ENCODE results near the gene ALDH1L2. TPM values are rescaled to one million over a fixed set of nuclear protein-coding genes. Genes with fewer than 3 reads are reported as not detected.

Gene ALDH1L2
- total and polyA plus RNA-seq, 9 of the 15 experiments (the other 6 are each of a cell fraction or from before 2014, with no cell fraction given): 1.1 to 9.9 (median 3.8) TPM

DNA sequence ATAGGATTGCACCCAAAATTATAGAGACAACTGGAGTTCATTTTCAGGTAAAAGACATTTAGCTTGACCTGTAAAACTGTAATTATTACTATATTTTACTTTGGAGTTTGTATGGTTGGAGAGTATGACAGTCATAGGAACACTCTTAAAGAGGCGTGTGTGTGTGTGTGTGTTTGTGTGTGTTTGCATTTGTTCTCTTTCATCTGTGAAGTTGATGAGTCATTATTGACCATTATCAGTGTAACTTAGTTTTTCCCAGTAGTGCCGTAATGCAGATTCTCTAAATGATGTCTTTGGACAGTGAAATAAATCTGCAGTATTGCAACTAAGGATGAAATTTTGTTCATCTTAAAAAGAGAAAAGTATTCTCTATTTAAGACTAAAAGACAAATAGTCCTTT, 36.3 kb upstream of the ALDH1L2 start (continued):
- TF ChIP-seq, protein P1, sequence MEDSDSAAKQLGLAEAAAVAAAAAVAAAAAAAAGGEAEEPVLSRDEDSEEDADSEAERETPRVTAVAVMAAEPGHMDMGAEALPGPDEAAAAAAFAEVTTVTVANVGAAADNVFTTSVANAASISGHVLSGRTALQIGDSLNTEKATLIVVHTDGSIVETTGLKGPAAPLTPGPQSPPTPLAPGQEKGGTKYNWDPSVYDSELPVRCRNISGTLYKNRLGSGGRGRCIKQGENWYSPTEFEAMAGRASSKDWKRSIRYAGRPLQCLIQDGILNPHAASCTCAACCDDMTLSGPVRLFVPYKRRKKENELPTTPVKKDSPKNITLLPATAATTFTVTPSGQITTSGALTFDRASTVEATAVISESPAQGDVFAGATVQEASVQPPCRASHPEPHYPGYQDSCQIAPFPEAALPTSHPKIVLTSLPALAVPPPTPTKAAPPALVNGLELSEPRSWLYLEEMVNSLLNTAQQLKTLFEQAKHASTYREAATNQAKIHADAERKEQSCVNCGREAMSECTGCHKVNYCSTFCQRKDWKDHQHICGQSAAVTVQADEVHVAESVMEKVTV (CRISPR knock-in tag; IDR thresholded peaks at IDR 0.05): no peak
- TF ChIP-seq SMARCA4 (IDR thresholded peaks at IDR 0.05) (peak; percentile 76), GABPA (tag; conservative IDR thresholded peaks at IDR 0.05; ENCODE audit: low read depth) (no peak), TBP (optimal IDR thresholded peaks at IDR 0.05; ENCODE audit: low read depth, low read length) (no peak), NR1H2 (CRISPR knock-in tag; IDR thresholded peaks at IDR 0.05) (no peak), FOXJ2 (tag; IDR thresholded peaks at IDR 0.05) (no peak), NCOR1 (IDR thresholded peaks at IDR 0.05) (0 out of 2 replicates have a peak, but pooled peaks have one; percentile 12), CBX1 (IDR thresholded peaks at IDR 0.05; ENCODE audit: low read depth) (no peak)
- TF ChIP-seq, protein P2, sequence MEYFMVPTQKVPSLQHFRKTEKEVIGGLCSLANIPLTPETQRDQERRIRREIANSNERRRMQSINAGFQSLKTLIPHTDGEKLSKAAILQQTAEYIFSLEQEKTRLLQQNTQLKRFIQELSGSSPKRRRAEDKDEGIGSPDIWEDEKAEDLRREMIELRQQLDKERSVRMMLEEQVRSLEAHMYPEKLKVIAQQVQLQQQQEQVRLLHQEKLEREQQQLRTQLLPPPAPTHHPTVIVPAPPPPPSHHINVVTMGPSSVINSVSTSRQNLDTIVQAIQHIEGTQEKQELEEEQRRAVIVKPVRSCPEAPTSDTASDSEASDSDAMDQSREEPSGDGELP (CRISPR knock-in tag; IDR thresholded peaks at IDR 0.05; ENCODE audit: borderline replicate concordance): no peak
- TF ChIP-seq, protein P3, sequence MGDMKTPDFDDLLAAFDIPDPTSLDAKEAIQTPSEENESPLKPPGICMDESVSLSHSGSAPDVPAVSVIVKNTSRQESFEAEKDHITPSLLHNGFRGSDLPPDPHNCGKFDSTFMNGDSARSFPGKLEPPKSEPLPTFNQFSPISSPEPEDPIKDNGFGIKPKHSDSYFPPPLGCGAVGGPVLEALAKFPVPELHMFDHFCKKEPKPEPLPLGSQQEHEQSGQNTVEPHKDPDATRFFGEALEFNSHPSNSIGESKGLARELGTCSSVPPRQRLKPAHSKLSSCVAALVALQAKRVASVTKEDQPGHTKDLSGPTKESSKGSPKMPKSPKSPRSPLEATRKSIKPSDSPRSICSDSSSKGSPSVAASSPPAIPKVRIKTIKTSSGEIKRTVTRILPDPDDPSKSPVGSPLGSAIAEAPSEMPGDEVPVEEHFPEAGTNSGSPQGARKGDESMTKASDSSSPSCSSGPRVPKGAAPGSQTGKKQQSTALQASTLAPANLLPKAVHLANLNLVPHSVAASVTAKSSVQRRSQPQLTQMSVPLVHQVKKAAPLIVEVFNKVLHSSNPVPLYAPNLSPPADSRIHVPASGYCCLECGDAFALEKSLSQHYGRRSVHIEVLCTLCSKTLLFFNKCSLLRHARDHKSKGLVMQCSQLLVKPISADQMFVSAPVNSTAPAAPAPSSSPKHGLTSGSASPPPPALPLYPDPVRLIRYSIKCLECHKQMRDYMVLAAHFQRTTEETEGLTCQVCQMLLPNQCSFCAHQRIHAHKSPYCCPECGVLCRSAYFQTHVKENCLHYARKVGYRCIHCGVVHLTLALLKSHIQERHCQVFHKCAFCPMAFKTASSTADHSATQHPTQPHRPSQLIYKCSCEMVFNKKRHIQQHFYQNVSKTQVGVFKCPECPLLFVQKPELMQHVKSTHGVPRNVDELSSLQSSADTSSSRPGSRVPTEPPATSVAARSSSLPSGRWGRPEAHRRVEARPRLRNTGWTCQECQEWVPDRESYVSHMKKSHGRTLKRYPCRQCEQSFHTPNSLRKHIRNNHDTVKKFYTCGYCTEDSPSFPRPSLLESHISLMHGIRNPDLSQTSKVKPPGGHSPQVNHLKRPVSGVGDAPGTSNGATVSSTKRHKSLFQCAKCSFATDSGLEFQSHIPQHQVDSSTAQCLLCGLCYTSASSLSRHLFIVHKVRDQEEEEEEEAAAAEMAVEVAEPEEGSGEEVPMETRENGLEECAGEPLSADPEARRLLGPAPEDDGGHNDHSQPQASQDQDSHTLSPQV (IDR thresholded peaks at IDR 0.05): no peak
- TF ChIP-seq, protein P4, sequence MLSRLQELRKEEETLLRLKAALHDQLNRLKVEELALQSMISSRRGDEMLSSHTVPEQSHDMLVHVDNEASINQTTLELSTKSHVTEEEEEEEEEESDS (CRISPR knock-in tag; IDR thresholded peaks at IDR 0.05): no peak
- TF ChIP-seq, protein P5, sequence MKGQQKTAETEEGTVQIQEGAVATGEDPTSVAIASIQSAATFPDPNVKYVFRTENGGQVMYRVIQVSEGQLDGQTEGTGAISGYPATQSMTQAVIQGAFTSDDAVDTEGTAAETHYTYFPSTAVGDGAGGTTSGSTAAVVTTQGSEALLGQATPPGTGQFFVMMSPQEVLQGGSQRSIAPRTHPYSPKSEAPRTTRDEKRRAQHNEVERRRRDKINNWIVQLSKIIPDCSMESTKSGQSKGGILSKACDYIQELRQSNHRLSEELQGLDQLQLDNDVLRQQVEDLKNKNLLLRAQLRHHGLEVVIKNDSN (CRISPR knock-in tag; IDR thresholded peaks at IDR 0.05): no peak

All from K562 (cell line).